Measurements from ENCODE around the gene CX3CR1. TPM values are rescaled to one million over a fixed set of nuclear protein-coding genes. Genes with fewer than 3 reads are reported as not detected.

Gene CX3CR1
- polyA plus RNA-seq, 6 donors from 2014 or later, result 0.14 to 2.9 (median 1.3) TPM

DNA sequence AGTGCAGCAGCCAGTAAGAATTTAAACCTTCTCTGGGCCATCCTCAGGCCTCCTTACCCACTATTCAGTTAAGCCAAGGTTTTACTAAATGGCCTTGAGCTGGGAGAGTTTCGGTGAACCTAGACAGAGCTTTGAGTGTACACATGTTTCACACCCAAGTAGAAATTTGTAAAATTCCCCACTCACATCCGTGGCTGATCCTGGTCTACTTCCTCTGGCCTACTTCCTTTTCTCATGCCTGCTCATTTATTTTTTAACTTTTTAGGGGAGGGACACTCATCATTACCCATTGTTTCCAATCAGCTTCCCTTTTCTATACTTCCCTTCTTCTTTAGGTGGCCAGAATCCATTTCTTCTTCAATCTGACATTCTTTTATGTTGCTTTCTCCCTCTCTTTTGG is 7.6 kb downstream of the CX3CR1 start:
- H3K9me3 Mint-ChIP-seq, result no peaks in the 10 kb centered on the region

GRCh38 chr3:39271363-39271914 is 8.4 kb downstream of the CX3CR1 start:
- Mint-ChIP-seq H3K27me3 (no peaks in the 10 kb centered on the region), H3K36me3 (no peaks in the 10 kb centered on the region), H3K4me1 (peaks cover 14 to 38% (median 21%) of the 10 kb centered on the region in 3 donors), H3K9me3 (no peaks in the 10 kb centered on the region), H3K27ac (peak overlapping the region in 2 of 6 donors; percentile 78 to 86), H3K4me3 (peak overlapping the region in 3 of 8 donors; percentile 44 to 75 (median 59))
- ATAC-seq (ENCODE audit: low read depth in 2 of 2) (no peak), DNase-seq (no peak)

More for the DNA sequence above, 7.6 kb downstream of the CX3CR1 start:
- Mint-ChIP-seq H3K27ac (peak overlapping the region in 1 of 6 donors; percentile 86), H3K4me3 (peak overlapping the region in 2 of 8 donors; percentile 5 to 36), H3K27me3 (no peaks in the 10 kb centered on the region), H3K36me3 (no peaks in the 10 kb centered on the region), H3K4me1 (peaks cover 14 to 38% (median 24%) of the 10 kb centered on the region in 3 donors)
- peak in 1 of 2 donors; percentile 41 for ATAC-seq (ENCODE audit: low read depth in 2 of 2)
- no peak for DNase-seq

DNA sequence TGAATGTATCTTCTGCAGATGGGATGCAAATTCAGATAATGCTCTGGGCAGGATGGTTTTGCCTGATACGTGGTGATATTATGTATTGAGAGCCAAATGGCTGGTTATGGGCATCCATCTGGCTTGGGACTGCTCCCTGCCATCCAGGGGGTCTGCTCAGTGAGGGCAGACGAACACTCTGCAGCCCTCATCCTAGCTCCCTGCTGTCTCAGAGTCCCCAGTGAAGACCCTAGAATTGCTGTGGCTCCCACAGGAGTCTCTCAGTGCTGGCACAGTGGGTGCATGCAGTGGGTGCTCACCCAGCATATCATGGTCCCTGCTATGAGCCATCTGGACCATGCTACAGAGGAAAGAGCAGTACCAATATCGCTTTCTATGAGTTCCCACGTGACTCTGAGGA is 10.3 kb downstream of the CX3CR1 start:
- ATAC-seq (ENCODE audit: low read depth in 2 of 2) (no peak), DNase-seq (no peak)
- Mint-ChIP-seq H3K27ac (peak overlapping the region in 1 of 6 donors; percentile 71), H3K4me3 (no peak overlapping the region), H3K9me3 (no peaks in the 10 kb centered on the region), H3K36me3 (no peaks in the 10 kb centered on the region), H3K4me1 (peaks cover 26 to 42% (median 27%) of the 10 kb centered on the region in 3 donors), H3K27me3 (no peaks in the 10 kb centered on the region)

- H3K27me3 Mint-ChIP-seq, result no peaks in the 10 kb centered on the region
- no peak overlapping the region for H3K4me3 Mint-ChIP-seq
- ATAC-seq (ENCODE audit: low read depth in 2 of 2) (no peak), DNase-seq (no peak)
- H3K27ac Mint-ChIP-seq, result no peak overlapping the region
- H3K36me3 Mint-ChIP-seq, result no peaks in the 10 kb centered on the region
- no peaks in the 10 kb centered on the region for H3K9me3 Mint-ChIP-seq
- H3K4me1 Mint-ChIP-seq, result peaks cover 29 to 52% (median 37%) of the 10 kb centered on the region in 3 donors
Measured at GRCh38 chr3:39268549-39268900, 11.3 kb downstream of the CX3CR1 start.

GRCh38 chr3:39267631-39268548 is 11.9 kb downstream of the CX3CR1 start:
- peak overlapping the region in 2 of 6 donors; percentile 76 to 81 for H3K27ac Mint-ChIP-seq
- no peaks in the 10 kb centered on the region for H3K9me3 Mint-ChIP-seq
- peaks cover 36 to 54% (median 43%) of the 10 kb centered on the region in 3 donors for H3K4me1 Mint-ChIP-seq
- H3K27me3 Mint-ChIP-seq, result no peaks in the 10 kb centered on the region
- DNase-seq (no peak), ATAC-seq (ENCODE audit: low read depth in 2 of 2) (no peak)
- H3K36me3 Mint-ChIP-seq, result no peaks in the 10 kb centered on the region
- H3K4me3 Mint-ChIP-seq, result no peak overlapping the region

GRCh38 chr3:39264053-39264452 is 15.8 kb downstream of the CX3CR1 start:
- Mint-ChIP-seq H3K36me3 (no peaks in the 10 kb centered on the region), H3K27me3 (no peaks in the 10 kb centered on the region), H3K4me3 (no peak overlapping the region), H3K9me3 (no peaks in the 10 kb centered on the region), H3K4me1 (peaks cover 44 to 50% (median 45%) of the 10 kb centered on the region in 3 donors), H3K27ac (peak overlapping the region in 2 of 6 donors; percentile 52 to 90)
- DNase-seq (peak; percentile 53), ATAC-seq (ENCODE audit: low read depth in 2 of 2) (peak; percentile 89 to 92)

- Mint-ChIP-seq H3K4me3 (no peak overlapping the region), H3K36me3 (no peaks in the 10 kb centered on the region), H3K9me3 (no peaks in the 10 kb centered on the region), H3K27me3 (no peaks in the 10 kb centered on the region), H3K27ac (peak overlapping the region in 1 of 6 donors; percentile 52), H3K4me1 (peaks cover 48 to 53% (median 50%) of the 10 kb centered on the region in 3 donors)
- ATAC-seq (ENCODE audit: low read depth in 2 of 2) (no peak), DNase-seq (no peak)
Measured at GRCh38 chr3:39263576-39263975, 16.3 kb downstream of the CX3CR1 start.

GRCh38 chr3:39262846-39263245 is 17.0 kb downstream of the CX3CR1 start:
- Mint-ChIP-seq H3K9me3 (no peaks in the 10 kb centered on the region), H3K36me3 (no peaks in the 10 kb centered on the region), H3K4me3 (no peak overlapping the region), H3K27me3 (no peaks in the 10 kb centered on the region), H3K27ac (peak overlapping the region in 1 of 6 donors; percentile 20), H3K4me1 (peaks cover 50 to 60% (median 58%) of the 10 kb centered on the region in 3 donors)
- no peak for DNase-seq
- no peak for ATAC-seq (ENCODE audit: low read depth in 2 of 2)

DNA sequence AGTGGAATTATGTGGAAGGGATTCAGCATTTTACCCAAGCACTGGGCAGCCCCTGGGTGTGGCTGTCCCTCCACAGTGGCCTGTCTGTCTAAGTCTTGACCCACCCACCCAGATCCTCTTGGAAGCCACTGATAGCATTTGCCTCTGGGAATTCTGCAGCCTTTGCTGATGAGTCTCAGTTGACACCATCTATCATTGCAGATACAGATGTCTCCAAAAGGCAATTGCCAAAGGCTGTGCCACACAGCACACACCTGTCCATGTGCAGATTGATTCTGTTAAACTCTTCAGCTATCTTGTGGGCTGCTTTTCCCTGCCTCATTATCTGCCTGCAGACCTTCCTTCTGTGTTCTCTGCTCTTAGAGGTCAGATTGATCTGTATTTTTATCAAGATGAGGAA is 18.1 kb downstream of the CX3CR1 start:
- DNase-seq (no peak), ATAC-seq (ENCODE audit: low read depth in 2 of 2) (no peak)
- H3K36me3 Mint-ChIP-seq, result no peaks in the 10 kb centered on the region
- peak overlapping the region in 1 of 6 donors; percentile 44 for H3K27ac Mint-ChIP-seq
- H3K4me3 Mint-ChIP-seq, result peak overlapping the region in 1 of 8 donors; percentile 41
- H3K9me3 Mint-ChIP-seq, result no peaks in the 10 kb centered on the region
- no peaks in the 10 kb centered on the region for H3K27me3 Mint-ChIP-seq
- peaks cover 55 to 70% (median 69%) of the 10 kb centered on the region in 3 donors for H3K4me1 Mint-ChIP-seq

GRCh38 chr3:39260957-39261356 is 18.9 kb downstream of the CX3CR1 start:
- H3K4me1 Mint-ChIP-seq, result peaks cover 61 to 77% (median 74%) of the 10 kb centered on the region in 3 donors
- DNase-seq (peak; percentile 69), ATAC-seq (ENCODE audit: low read depth in 2 of 2) (peak; percentile 77 to 80)
- H3K4me3 Mint-ChIP-seq, result peak overlapping the region in 6 of 8 donors; percentile 4 to 60 (median 40)
- H3K27me3 Mint-ChIP-seq, result no peaks in the 10 kb centered on the region
- no peaks in the 10 kb centered on the region for H3K36me3 Mint-ChIP-seq
- peak overlapping the region; percentile 1 to 96 (median 62) for H3K27ac Mint-ChIP-seq
- no peaks in the 10 kb centered on the region for H3K9me3 Mint-ChIP-seq

GRCh38 chr3:39260318-39260717 is 19.5 kb downstream of the CX3CR1 start:
- no peak for DNase-seq
- Mint-ChIP-seq H3K27ac (peak overlapping the region in 3 of 6 donors; percentile 45 to 93 (median 79)), H3K9me3 (no peaks in the 10 kb centered on the region), H3K36me3 (no peaks in the 10 kb centered on the region), H3K4me1 (peaks cover 61 to 80% (median 76%) of the 10 kb centered on the region in 3 donors), H3K27me3 (no peaks in the 10 kb centered on the region), H3K4me3 (no peak overlapping the region)
- no peak for ATAC-seq (ENCODE audit: low read depth in 2 of 2)

- ATAC-seq (ENCODE audit: low read depth in 2 of 2) (peak; percentile 98 to 99), DNase-seq (peak; percentile 91)
- peak overlapping the region; percentile 88 to 97 (median 94) for H3K27ac Mint-ChIP-seq
- peaks cover 0 to 7% of the 10 kb centered on the region in 2 donors for H3K36me3 Mint-ChIP-seq
- no peaks in the 10 kb centered on the region for H3K9me3 Mint-ChIP-seq
- peaks cover 74 to 88% (median 84%) of the 10 kb centered on the region in 3 donors for H3K4me1 Mint-ChIP-seq
- no peaks in the 10 kb centered on the region for H3K27me3 Mint-ChIP-seq
- peak overlapping the region; percentile 26 to 87 (median 80) for H3K4me3 Mint-ChIP-seq
Measured at GRCh38 chr3:39255503-39256325, 24.1 kb downstream of the CX3CR1 start.

Data from naive B cell (primary cell).